ENCODE results near the gene TDRD5.

DNA sequence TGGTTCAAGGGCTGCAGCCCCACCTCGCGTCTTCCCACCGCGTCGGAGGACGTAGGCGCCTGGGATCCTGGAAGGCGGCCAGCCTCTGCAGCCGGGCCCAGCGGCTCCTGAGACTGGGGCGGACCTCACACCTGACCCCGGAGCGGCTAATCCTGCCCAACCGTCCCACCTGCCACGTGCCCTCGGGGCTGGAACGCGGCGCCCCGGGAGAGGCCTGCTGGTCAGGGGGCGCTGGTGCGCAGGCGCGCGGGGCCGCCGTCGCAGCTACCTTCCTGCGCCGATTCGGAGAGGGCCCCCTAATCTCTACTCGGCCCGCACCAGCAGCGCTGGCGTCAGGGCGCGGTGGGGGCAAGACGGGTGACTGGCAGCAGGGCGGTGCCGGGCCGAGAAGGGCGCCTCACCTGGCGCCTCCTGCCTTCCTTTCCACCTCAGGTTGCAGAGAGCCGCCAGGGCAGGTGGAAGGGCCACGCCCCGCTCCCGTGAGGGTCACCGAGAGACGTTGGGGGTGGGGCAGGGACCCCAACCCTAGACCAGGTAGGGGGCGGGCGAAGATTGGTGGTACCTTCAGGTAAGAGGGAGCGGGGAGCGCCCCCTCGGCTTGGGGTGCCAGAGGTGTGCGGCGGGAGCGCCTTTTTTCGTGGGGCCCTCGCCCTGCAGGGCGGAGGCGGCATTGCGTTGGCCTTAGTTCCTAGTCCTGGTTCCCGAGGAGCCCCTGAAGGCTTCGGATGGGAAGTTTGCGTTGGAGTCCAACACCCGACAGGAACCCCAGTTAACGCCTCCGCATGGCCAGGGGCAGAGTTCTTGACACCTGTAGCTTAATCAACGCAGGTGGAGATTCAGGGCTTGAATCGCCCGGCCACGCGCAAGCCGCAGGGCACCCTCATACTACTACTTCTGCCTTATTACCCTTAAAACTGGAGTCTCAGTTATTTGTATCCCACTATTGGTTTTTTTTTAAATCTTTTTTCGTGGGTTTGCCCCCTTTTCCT is at the start of gene TDRD5:
- TF ChIP-seq, protein P1, sequence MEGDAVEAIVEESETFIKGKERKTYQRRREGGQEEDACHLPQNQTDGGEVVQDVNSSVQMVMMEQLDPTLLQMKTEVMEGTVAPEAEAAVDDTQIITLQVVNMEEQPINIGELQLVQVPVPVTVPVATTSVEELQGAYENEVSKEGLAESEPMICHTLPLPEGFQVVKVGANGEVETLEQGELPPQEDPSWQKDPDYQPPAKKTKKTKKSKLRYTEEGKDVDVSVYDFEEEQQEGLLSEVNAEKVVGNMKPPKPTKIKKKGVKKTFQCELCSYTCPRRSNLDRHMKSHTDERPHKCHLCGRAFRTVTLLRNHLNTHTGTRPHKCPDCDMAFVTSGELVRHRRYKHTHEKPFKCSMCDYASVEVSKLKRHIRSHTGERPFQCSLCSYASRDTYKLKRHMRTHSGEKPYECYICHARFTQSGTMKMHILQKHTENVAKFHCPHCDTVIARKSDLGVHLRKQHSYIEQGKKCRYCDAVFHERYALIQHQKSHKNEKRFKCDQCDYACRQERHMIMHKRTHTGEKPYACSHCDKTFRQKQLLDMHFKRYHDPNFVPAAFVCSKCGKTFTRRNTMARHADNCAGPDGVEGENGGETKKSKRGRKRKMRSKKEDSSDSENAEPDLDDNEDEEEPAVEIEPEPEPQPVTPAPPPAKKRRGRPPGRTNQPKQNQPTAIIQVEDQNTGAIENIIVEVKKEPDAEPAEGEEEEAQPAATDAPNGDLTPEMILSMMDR (IDR thresholded peaks at IDR 0.05): no peak
- no peak for TF ChIP-seq POLR2A (IDR thresholded peaks at IDR 0.05)
